ENCODE data around the gene HDGF. TPM values are rescaled to one million over a fixed set of nuclear protein-coding genes. Genes with fewer than 3 reads are reported as not detected.

Gene HDGF
- total and polyA plus RNA-seq, 9 of the 15 experiments (the other 6 are each of a cell fraction or from before 2014, with no cell fraction given): 38.8 to 601 (median 400) TPM

DNA sequence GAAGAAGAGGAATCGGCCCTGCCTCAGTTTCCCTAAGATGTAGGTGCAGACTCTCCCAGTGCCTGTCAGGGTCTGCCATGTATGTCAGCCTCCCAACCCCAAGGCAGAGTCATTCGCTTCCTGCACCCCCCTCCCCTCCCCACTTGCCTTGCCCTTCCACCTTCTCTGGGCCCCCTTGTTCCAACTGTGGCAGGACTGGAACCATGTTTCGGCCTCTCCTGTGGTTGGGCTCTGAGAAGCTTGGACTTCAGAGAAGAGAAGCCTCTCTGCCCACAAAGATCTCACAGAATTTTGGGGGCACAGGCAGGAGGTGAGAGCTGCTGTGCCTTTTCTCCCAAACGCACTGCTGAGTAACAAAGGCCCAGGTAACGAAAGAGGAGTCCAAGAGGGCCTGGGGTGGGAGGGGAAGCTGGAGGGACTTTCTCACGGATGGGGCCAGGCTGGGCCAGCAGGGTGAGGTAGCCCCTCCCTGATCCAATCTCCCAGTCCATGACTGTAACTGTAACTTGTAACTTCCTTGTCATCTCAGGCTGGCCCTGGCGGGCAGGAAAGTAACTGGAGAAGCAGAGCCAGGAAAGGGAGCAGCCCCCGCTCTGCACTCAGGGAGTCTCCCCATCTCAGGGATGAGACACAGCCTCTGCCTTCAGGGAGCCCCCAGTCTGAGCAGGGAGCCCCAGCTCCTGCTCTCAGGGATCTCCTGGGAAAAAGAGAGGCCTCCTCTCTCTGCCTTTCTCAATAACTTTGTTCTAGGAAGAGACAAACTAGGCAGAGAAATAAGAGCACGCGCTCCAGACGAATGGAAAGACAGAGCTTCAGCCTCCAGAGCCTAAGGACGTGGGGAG lies 57.4 kb downstream of the HDGF start (continued):
- TF ChIP-seq, protein P1, sequence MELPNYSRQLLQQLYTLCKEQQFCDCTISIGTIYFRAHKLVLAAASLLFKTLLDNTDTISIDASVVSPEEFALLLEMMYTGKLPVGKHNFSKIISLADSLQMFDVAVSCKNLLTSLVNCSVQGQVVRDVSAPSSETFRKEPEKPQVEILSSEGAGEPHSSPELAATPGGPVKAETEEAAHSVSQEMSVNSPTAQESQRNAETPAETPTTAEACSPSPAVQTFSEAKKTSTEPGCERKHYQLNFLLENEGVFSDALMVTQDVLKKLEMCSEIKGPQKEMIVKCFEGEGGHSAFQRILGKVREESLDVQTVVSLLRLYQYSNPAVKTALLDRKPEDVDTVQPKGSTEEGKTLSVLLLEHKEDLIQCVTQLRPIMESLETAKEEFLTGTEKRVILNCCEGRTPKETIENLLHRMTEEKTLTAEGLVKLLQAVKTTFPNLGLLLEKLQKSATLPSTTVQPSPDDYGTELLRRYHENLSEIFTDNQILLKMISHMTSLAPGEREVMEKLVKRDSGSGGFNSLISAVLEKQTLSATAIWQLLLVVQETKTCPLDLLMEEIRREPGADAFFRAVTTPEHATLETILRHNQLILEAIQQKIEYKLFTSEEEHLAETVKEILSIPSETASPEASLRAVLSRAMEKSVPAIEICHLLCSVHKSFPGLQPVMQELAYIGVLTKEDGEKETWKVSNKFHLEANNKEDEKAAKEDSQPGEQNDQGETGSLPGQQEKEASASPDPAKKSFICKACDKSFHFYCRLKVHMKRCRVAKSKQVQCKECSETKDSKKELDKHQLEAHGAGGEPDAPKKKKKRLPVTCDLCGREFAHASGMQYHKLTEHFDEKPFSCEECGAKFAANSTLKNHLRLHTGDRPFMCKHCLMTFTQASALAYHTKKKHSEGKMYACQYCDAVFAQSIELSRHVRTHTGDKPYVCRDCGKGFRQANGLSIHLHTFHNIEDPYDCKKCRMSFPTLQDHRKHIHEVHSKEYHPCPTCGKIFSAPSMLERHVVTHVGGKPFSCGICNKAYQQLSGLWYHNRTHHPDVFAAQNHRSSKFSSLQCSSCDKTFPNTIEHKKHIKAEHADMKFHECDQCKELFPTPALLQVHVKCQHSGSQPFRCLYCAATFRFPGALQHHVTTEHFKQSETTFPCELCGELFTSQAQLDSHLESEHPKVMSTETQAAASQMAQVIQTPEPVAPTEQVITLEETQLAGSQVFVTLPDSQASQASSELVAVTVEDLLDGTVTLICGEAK (IDR thresholded peaks at IDR 0.05): no peak; the same call in 1 of the 2 replicates
- TF ChIP-seq, protein P1 (CRISPR knock-in tag; IDR thresholded peaks at IDR 0.05): no peak
- TF ChIP-seq POLR2B (IDR thresholded peaks at IDR 0.05; ENCODE audit: low read depth, partially characterized antibody) (no peak), NONO (IDR thresholded peaks at IDR 0.05; ENCODE audit: low read depth in 2 of 2, low read length in 1 of 2) (no peak), PYGO2 (tag; IDR thresholded peaks at IDR 0.05) (peak; percentile 52; the same call in 1 of the 2 replicates), HLTF (IDR thresholded peaks at IDR 0.05) (no peak), ZNF431 (CRISPR knock-in tag; IDR thresholded peaks at IDR 0.05) (no peak), MTA3 (IDR thresholded peaks at IDR 0.05; ENCODE audit: borderline replicate concordance) (peak; percentile 48; the same call in 1 of the 2 replicates), FUS (optimal IDR thresholded peaks at IDR 0.05; ENCODE audit: low read depth, low read length) (no peak), ZNF263 (CRISPR knock-in tag; IDR thresholded peaks at IDR 0.05; ENCODE audit: borderline replicate concordance) (no peak), MAFG (tag; conservative IDR thresholded peaks at IDR 0.05) (0 out of 2 replicates have a peak, but pooled peaks have one; percentile 6), NFE2 (IDR thresholded peaks at IDR 0.05; ENCODE audit: low read depth) (0 out of 2 replicates have a peak, but pooled peaks have one; percentile 24), ZFX (CRISPR knock-in tag; IDR thresholded peaks at IDR 0.05) (peak; percentile 45)
- TF ChIP-seq, protein P2, sequence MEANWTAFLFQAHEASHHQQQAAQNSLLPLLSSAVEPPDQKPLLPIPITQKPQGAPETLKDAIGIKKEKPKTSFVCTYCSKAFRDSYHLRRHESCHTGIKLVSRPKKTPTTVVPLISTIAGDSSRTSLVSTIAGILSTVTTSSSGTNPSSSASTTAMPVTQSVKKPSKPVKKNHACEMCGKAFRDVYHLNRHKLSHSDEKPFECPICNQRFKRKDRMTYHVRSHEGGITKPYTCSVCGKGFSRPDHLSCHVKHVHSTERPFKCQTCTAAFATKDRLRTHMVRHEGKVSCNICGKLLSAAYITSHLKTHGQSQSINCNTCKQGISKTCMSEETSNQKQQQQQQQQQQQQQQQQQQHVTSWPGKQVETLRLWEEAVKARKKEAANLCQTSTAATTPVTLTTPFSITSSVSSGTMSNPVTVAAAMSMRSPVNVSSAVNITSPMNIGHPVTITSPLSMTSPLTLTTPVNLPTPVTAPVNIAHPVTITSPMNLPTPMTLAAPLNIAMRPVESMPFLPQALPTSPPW (CRISPR knock-in tag; IDR thresholded peaks at IDR 0.05): peak; percentile 89
- TF ChIP-seq, protein P3, sequence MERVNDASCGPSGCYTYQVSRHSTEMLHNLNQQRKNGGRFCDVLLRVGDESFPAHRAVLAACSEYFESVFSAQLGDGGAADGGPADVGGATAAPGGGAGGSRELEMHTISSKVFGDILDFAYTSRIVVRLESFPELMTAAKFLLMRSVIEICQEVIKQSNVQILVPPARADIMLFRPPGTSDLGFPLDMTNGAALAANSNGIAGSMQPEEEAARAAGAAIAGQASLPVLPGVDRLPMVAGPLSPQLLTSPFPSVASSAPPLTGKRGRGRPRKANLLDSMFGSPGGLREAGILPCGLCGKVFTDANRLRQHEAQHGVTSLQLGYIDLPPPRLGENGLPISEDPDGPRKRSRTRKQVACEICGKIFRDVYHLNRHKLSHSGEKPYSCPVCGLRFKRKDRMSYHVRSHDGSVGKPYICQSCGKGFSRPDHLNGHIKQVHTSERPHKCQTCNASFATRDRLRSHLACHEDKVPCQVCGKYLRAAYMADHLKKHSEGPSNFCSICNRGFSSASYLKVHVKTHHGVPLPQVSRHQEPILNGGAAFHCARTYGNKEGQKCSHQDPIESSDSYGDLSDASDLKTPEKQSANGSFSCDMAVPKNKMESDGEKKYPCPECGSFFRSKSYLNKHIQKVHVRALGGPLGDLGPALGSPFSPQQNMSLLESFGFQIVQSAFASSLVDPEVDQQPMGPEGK (CRISPR knock-in tag; IDR thresholded peaks at IDR 0.05; ENCODE audit: borderline replicate concordance): no peak

All from K562 (cell line).